GM12878 (cell line): ENCODE results near the gene APOE. TPM values are rescaled to one million over a fixed set of nuclear protein-coding genes. Genes with fewer than 3 reads are reported as not detected.
A peak's percentile ranks its signal among the peaks of the same experiment; 100 is the strongest.

ENCODE experiments used
- BCL11A ChIP-seq: IDR thresholded peaks from 2 replicates; pipeline ENCODE4 v1.6.1; 2011; ENCODE audit warnings: low read depth, low read length
- BMI1 ChIP-seq: fragments of 450-650 bp; IDR thresholded peaks from 2 replicates; pipeline ENCODE4 v1.6.1; 2016; ENCODE audit warnings: mild to moderate bottlenecking, moderate library complexity, borderline replicate concordance
- CBFB ChIP-seq: IDR thresholded peaks from 2 replicates; pipeline ENCODE4 v1.6.1; 2016; ENCODE audit warnings: antibody characterized with exemption, low read depth
- CEBPZ ChIP-seq: fragments of 150-350 bp; IDR thresholded peaks from 2 replicates; pipeline ENCODE4 v1.6.1; 2016; ENCODE audit warnings: low read depth, low read length
- E2F4 ChIP-seq: IDR thresholded peaks from 2 replicates; pipeline ENCODE4 v1.6.1; 2012; ENCODE audit warnings: low read depth, low read length, improper control_type of control experiment
- E2F8 ChIP-seq: fragments of 450-650 bp; IDR thresholded peaks from 2 replicates; pipeline ENCODE4 v1.6.1; 2018; ENCODE audit warnings: mild to moderate bottlenecking, low read depth, moderate library complexity; ENCODE audit not compliant: partially characterized antibody
- JUNB ChIP-seq: IDR thresholded peaks from 2 replicates; pipeline ENCODE4 v1.6.1; 2016; ENCODE audit warnings: antibody characterized with exemption, mild to moderate bottlenecking
- MLLT1 ChIP-seq: fragments of 450-650 bp; IDR thresholded peaks from 2 replicates; pipeline ENCODE4 v1.6.1; 2016; ENCODE audit warnings: mild to moderate bottlenecking
- NFIC ChIP-seq: IDR thresholded peaks from 2 replicates; pipeline ENCODE4 v1.6.1; 2012; ENCODE audit warnings: low read depth, mild to moderate bottlenecking, inconsistent platforms, low read length, moderate library complexity
- NKRF ChIP-seq: fragments of 450-650 bp; conservative IDR thresholded peaks from 2 replicates; pipeline ENCODE4 v1.6.1; 2017; ENCODE audit warnings: mild to moderate bottlenecking, moderate library complexity
- NR2C2 ChIP-seq: IDR thresholded peaks from 2 replicates; pipeline ENCODE4 v1.6.1; 2011; ENCODE audit warnings: borderline replicate concordance, low read depth; ENCODE audit not compliant: control insufficient read depth, insufficient read length
- NR2F1 ChIP-seq: fragments of 450-650 bp; conservative IDR thresholded peaks from 2 replicates; pipeline ENCODE4 v1.6.1; 2017; ENCODE audit warnings: mild to moderate bottlenecking
- POLR2AphosphoS2 ChIP-seq: IDR thresholded peaks from 2 replicates; pipeline ENCODE4 v1.6.1; 2011; ENCODE audit warnings: low read depth, mild to moderate bottlenecking, low read length, improper control_type of control experiment, moderate library complexity
- RFX5 ChIP-seq: IDR thresholded peaks from 2 replicates; pipeline ENCODE4 v1.6.1; 2011; ENCODE audit warnings: low read depth, low read length, improper control_type of control experiment
- TCF7 ChIP-seq: IDR thresholded peaks from 2 replicates; pipeline ENCODE4 v1.6.1; 2014; ENCODE audit warnings: antibody characterized with exemption, borderline replicate concordance
- USF1 ChIP-seq: IDR thresholded peaks from 2 replicates; pipeline ENCODE4 v1.6.1; 2011; ENCODE audit warnings: borderline replicate concordance, low read depth, mild to moderate bottlenecking, moderate library complexity, mixed read lengths, low read length; ENCODE audit not compliant: insufficient read depth; ENCODE audit errors: extremely low read length
- ZNF384 ChIP-seq: IDR thresholded peaks from 2 replicates; pipeline ENCODE4 v1.6.1; 2012; ENCODE audit warnings: low read depth, mild to moderate bottlenecking, low read length, improper control_type of control experiment, borderline replicate concordance
- polyA plus RNA-seq, 11 experiments: library from polyadenylated mRNA; depleted of rRNA in 4 of 11; unstranded in 6 of 11; stranded (reverse) in 5 of 11; fragments of >200 nt; fragmentation: Nextera tagmentation in 4 of 11; fragmentation: Illumina TruSeq in 1 of 11; extraction: Ambion mirVana in 4 of 11; extraction: Trizol in 1 of 11; gene quantifications; 1 replicate in 1 of 11; 2 replicates in 10 of 11; pipeline versions ENCODE4 v1.2.1 to v1.2.3, GENCODE V29; 2011 to 2016; ENCODE audit warnings: inconsistent platforms in 2 of 11, missing spikeins in 2 of 11, low read depth in 1 of 11
- total RNA-seq, 4 experiments: library from RNA; depleted of rRNA in 3 of 4; stranded (reverse); fragments of >200 nt in 3 of 4; fragmentation: Illumina TruSeq in 1 of 4; extraction: Trizol in 1 of 4; gene quantifications; 2 replicates each; pipeline versions ENCODE4 v1.2.1 to v1.2.3, GENCODE V29; 2013 to 2021

The APOE gene
- total and polyA plus RNA-seq, 10 of the 15 experiments (the other 5 are each of a cell fraction or from before 2014, with no cell fraction given): 0.22 to 3.7 (median 0.44) TPM; not detected in 4

- TF ChIP-seq NKRF: peak; percentile 98
- TF ChIP-seq ZNF384: no peak
- TF ChIP-seq MLLT1: no peak
- TF ChIP-seq BCL11A: no peak
- TF ChIP-seq E2F4: no peak
- peak; percentile 90 for TF ChIP-seq NR2F1
- TF ChIP-seq E2F8: no peak
- TF ChIP-seq TCF7: no peak
- no peak for TF ChIP-seq CBFB
- TF ChIP-seq RFX5: no peak
- no peak for TF ChIP-seq NR2C2
- no peak for TF ChIP-seq BMI1
- TF ChIP-seq CEBPZ: peak; percentile 93
- TF ChIP-seq USF1: no peak
- no peak for TF ChIP-seq POLR2AphosphoS2
- no peak for TF ChIP-seq NFIC
- no peak for TF ChIP-seq JUNB
Observed at GRCh38 chr19:44891016-44891882, 14.3 kb upstream of the APOE start, which contains the start of gene TOMM40 (continued).
